Measurements from ENCODE around the gene LCTL. TPM values are rescaled to one million over a fixed set of nuclear protein-coding genes. Genes with fewer than 3 reads are reported as not detected.

The LCTL gene
- total RNA-seq, 2 donors from 2014 or later: not detected

- WGBS, 2 donors: 80 to 90% methylated on average over 2 to 6 of the region's 8 CpGs
- Histone ChIP-seq H3K36me3 (replicated peaks in 1 of 2; ENCODE audit: insufficient read depth in 1 of 2, low read depth in 2 of 2) (no peaks in the 10 kb centered on the region), H3K9me3 (no peaks in the 10 kb centered on the region), H3K27ac (no peak overlapping the region), H3K27me3 (no peaks in the 10 kb centered on the region), H3K4me3 (no peak overlapping the region), H3K4me1 (no peaks in the 10 kb centered on the region)
- intact Hi-C loops (cut with DNase I): no loop called here
- no peak for TF ChIP-seq POLR2A (IDR thresholded peaks at IDR 0.05)
- no peak for TF ChIP-seq CTCF (IDR thresholded peaks at IDR 0.05)
- ATAC-seq (no peak), DNase-seq (no peak)
Observed at GRCh38 chr15:66588971-66589370, 23.2 kb upstream of the LCTL start.

GRCh38 chr15:66588537-66588936 is 22.7 kb upstream of the LCTL start:
- DNase-seq (no peak), ATAC-seq (no peak)
- 44 to 61% methylated on average over 5 of the region's 5 CpGs for WGBS, 2 donors

GRCh38 chr15:66587749-66588148 is 22.0 kb upstream of the LCTL start:
- WGBS, 2 donors: 49 to 63% methylated on average over 5 of the region's 5 CpGs
- intact Hi-C loops (cut with DNase I): no loop called here
- DNase-seq: no peak

More at GRCh38 chr15:66588537-66588936, 22.7 kb upstream of the LCTL start:
- H3K4me3 ChIP-seq: no peak overlapping the region
- TF ChIP-seq POLR2A (IDR thresholded peaks at IDR 0.05): no peak
- no peak for TF ChIP-seq CTCF (IDR thresholded peaks at IDR 0.05)
- no peaks in the 10 kb centered on the region for H3K4me1 ChIP-seq
- H3K27me3 ChIP-seq: no peaks in the 10 kb centered on the region
- H3K27ac ChIP-seq: no peak overlapping the region
- H3K36me3 ChIP-seq (replicated peaks in 1 of 2; ENCODE audit: insufficient read depth in 1 of 2, low read depth in 2 of 2): no peaks in the 10 kb centered on the region
- intact Hi-C loops (cut with DNase I): no loop called here
- no peaks in the 10 kb centered on the region for H3K9me3 ChIP-seq

GRCh38 chr15:66587020-66587419 is 21.2 kb upstream of the LCTL start:
- no peaks in the 10 kb centered on the region for H3K36me3 ChIP-seq (replicated peaks in 1 of 2; ENCODE audit: insufficient read depth in 1 of 2, low read depth in 2 of 2)
- no peak overlapping the region for H3K27ac ChIP-seq
- H3K9me3 ChIP-seq: no peaks in the 10 kb centered on the region
- DNase-seq (no peak), ATAC-seq (no peak)
- intact Hi-C loops (cut with DNase I): no loop called here
- no peaks in the 10 kb centered on the region for H3K4me1 ChIP-seq
- no peak for TF ChIP-seq CTCF (IDR thresholded peaks at IDR 0.05)
- TF ChIP-seq POLR2A (IDR thresholded peaks at IDR 0.05): no peak
- H3K27me3 ChIP-seq: no peaks in the 10 kb centered on the region
- no peak overlapping the region for H3K4me3 ChIP-seq

More at GRCh38 chr15:66587749-66588148, 22.0 kb upstream of the LCTL start:
- H3K4me1 ChIP-seq: no peaks in the 10 kb centered on the region
- no peaks in the 10 kb centered on the region for H3K27me3 ChIP-seq
- TF ChIP-seq POLR2A (IDR thresholded peaks at IDR 0.05) (no peak), CTCF (IDR thresholded peaks at IDR 0.05) (no peak)
- no peak overlapping the region for H3K27ac ChIP-seq
- H3K36me3 ChIP-seq (replicated peaks in 1 of 2; ENCODE audit: insufficient read depth in 1 of 2, low read depth in 2 of 2): no peaks in the 10 kb centered on the region
- ATAC-seq: no peak
- H3K9me3 ChIP-seq: no peaks in the 10 kb centered on the region
- H3K4me3 ChIP-seq: no peak overlapping the region

GRCh38 chr15:66586155-66586976 is 20.6 kb upstream of the LCTL start:
- Histone ChIP-seq H3K4me3 (no peak overlapping the region), H3K27ac (no peak overlapping the region), H3K4me1 (no peaks in the 10 kb centered on the region), H3K9me3 (no peaks in the 10 kb centered on the region), H3K36me3 (replicated peaks in 1 of 2; ENCODE audit: insufficient read depth in 1 of 2, low read depth in 2 of 2) (no peaks in the 10 kb centered on the region), H3K27me3 (no peaks in the 10 kb centered on the region)
- WGBS, 2 donors: 45 to 63% methylated on average over 13 to 17 of the region's 17 CpGs
- intact Hi-C loops (cut with DNase I): no loop called here
- no peak for TF ChIP-seq POLR2A (IDR thresholded peaks at IDR 0.05)
- TF ChIP-seq CTCF (IDR thresholded peaks at IDR 0.05): no peak
- ATAC-seq: no peak
- no peak for DNase-seq
